GM18909 (cell line): ENCODE measurements around the gene C12orf76.
"Not testable (repeated sequence)": the region's sequence is repeated elsewhere in the genome, so short reads cannot be mapped to it uniquely, and the experiment has no call there.

ENCODE experiments used
- ATAC-seq: cut with Tn5 transposase; IDR thresholded peaks from one replicate; pipeline ENCODE4 v1.9.1; 2021; ENCODE audit warnings: mild to moderate bottlenecking; ENCODE audit not compliant: unreplicated experiment, poor library complexity

Gene C12orf76

GRCh38 chr12:110028323-110028722 is 20.0 kb downstream of the C12orf76 start:
- no peak for ATAC-seq

- no peak for ATAC-seq
Measured at GRCh38 chr12:110024051-110024450, 24.3 kb downstream of the C12orf76 start.

GRCh38 chr12:110023059-110023980 is 25.0 kb downstream of the C12orf76 start:
- ATAC-seq: no peak

GRCh38 chr12:110020956-110021355 is 27.4 kb downstream of the C12orf76 start:
- ATAC-seq: no peak

- ATAC-seq: no peak
Measured at GRCh38 chr12:110015132-110015531, 33.2 kb downstream of the C12orf76 start.

- ATAC-seq: peak; percentile 7
Measured at GRCh38 chr12:110012659-110013058, 35.7 kb downstream of the C12orf76 start.

GRCh38 chr12:110012137-110012536 is 36.2 kb downstream of the C12orf76 start:
- ATAC-seq: peak; percentile 60

GRCh38 chr12:110010853-110011723 is 37.2 kb downstream of the C12orf76 start:
- ATAC-seq: peak; percentile 41

- ATAC-seq: not testable (repeated sequence)
Measured at GRCh38 chr12:110008681-110009398, 39.5 kb downstream of the C12orf76 start.

- no peak for ATAC-seq
Measured at GRCh38 chr12:110007881-110008280, 40.4 kb downstream of the C12orf76 start.

GRCh38 chr12:110006115-110006514 is 42.2 kb downstream of the C12orf76 start:
- no peak for ATAC-seq

GRCh38 chr12:110005319-110005973 is 42.9 kb downstream of the C12orf76 start:
- peak; percentile 63 for ATAC-seq

GRCh38 chr12:110004598-110004997 is 43.7 kb downstream of the C12orf76 start:
- no peak for ATAC-seq

- ATAC-seq: no peak
Measured at GRCh38 chr12:110002676-110003515, 45.4 kb downstream of the C12orf76 start.

GRCh38 chr12:110001596-110001995 is 46.7 kb downstream of the C12orf76 start:
- ATAC-seq: no peak

- ATAC-seq: no peak
Measured at GRCh38 chr12:109999983-110000505, 48.3 kb downstream of the C12orf76 start.

- ATAC-seq: no peak
Measured at GRCh38 chr12:109999649-109999971, 48.7 kb downstream of the C12orf76 start.

- peak; percentile 59 for ATAC-seq
Measured at GRCh38 chr12:109998904-109999648, 49.2 kb downstream of the C12orf76 start, which contains the start of gene ANKRD13A. ANKRD13A (plus strand) TSS chr12:109999430; CDS start chr12:109999689, 259 bp downstream.
